AG10803 (cell line): Measurements from ENCODE around the gene RTL1.

Experiments used
- DNase-seq: peaks from one replicate; pipeline ENCODE4 v3.0.0; 2010; ENCODE audit warnings: low read depth
- H3K4me3 ChIP-seq: 2 replicates; pipeline ENCODE4 v1.5.1; 2011; ENCODE audit warnings: mild to moderate bottlenecking, low read length, control low read depth
- CTCF ChIP-seq: conservative IDR thresholded peaks from 2 replicates; pipeline ENCODE4 v1.5.1; 2011; ENCODE audit warnings: mild to moderate bottlenecking, low read length, control low read depth, inconsistent platforms

The RTL1 gene

GRCh38 chr14:100862793-100863192, 40.7 kb downstream of the RTL1 start:
- no peak overlapping the region for H3K4me3 ChIP-seq
- DNase-seq = no peak
- no peak for TF ChIP-seq CTCF

GRCh38 chr14:100862277-100862676, 41.2 kb downstream of the RTL1 start:
- DNase-seq = peak; percentile 11
- no peak overlapping the region for H3K4me3 ChIP-seq
- no peak for TF ChIP-seq CTCF

GRCh38 chr14:100861937-100862247, 41.6 kb downstream of the RTL1 start:
- H3K4me3 ChIP-seq = no peak overlapping the region
- no peak for DNase-seq
- TF ChIP-seq CTCF = no peak

- no peak for TF ChIP-seq CTCF
- DNase-seq = no peak
- no peak overlapping the region for H3K4me3 ChIP-seq
Observed at GRCh38 chr14:100861188-100861936, 42.2 kb downstream of the RTL1 start.

- no peak for TF ChIP-seq CTCF
- DNase-seq = no peak
- no peak overlapping the region for H3K4me3 ChIP-seq
Observed at GRCh38 chr14:100860556-100861187, 42.9 kb downstream of the RTL1 start.

- H3K4me3 ChIP-seq = no peak overlapping the region
- DNase-seq = no peak
- no peak for TF ChIP-seq CTCF
Observed at GRCh38 chr14:100859781-100860180, 43.7 kb downstream of the RTL1 start.

GRCh38 chr14:100858838-100859220, 44.7 kb downstream of the RTL1 start:
- no peak overlapping the region for H3K4me3 ChIP-seq
- DNase-seq = no peak
- no peak for TF ChIP-seq CTCF
